HG02840 (cell line): ENCODE measurements around the gene NME2.
"Not testable (repeated sequence)": the region's sequence is repeated elsewhere in the genome, so short reads cannot be mapped to it uniquely, and the experiment has no call there.

Source experiments
- ATAC-seq: cut with Tn5 transposase; IDR thresholded peaks from one replicate; pipeline ENCODE4 v1.9.1; 2021; ENCODE audit warnings: mild to moderate bottlenecking, moderate library complexity, moderate number of reproducible peaks; ENCODE audit not compliant: unreplicated experiment, low FRiP score

The NME2 gene

GRCh38 chr17:51152766-51153209, 13.4 kb upstream of the NME2 start:
- ATAC-seq = no peak

- peak; percentile 95 for ATAC-seq
These were observed 12.8 kb upstream of the NME2 start, which contains the start of gene NME1 for GRCh38 chr17:51153210-51154072. TSS of gene NME1 (plus strand) at chr17:51153559. CDS start at chr17:51155655, 2,096 bp downstream.

GRCh38 chr17:51154176-51154575, 12.0 kb upstream of the NME2 start:
- ATAC-seq = no peak

- ATAC-seq = no peak
These were observed 10.8 kb upstream of the NME2 start for GRCh38 chr17:51155416-51155815.

- no peak for ATAC-seq
These were observed 6.6 kb upstream of the NME2 start for GRCh38 chr17:51159604-51160003.

GRCh38 chr17:51161541-51161940, 4.7 kb upstream of the NME2 start:
- no peak for ATAC-seq

- ATAC-seq = no peak
These were observed 1.1 kb upstream of the NME2 start for GRCh38 chr17:51164911-51165679.

- ATAC-seq = no peak
These were observed 472 bp upstream of the NME2 start for GRCh38 chr17:51165680-51166197.

- peak; percentile 43 for ATAC-seq
These were observed 1.0 kb downstream of the NME2 start for GRCh38 chr17:51166987-51167931.

DNA sequence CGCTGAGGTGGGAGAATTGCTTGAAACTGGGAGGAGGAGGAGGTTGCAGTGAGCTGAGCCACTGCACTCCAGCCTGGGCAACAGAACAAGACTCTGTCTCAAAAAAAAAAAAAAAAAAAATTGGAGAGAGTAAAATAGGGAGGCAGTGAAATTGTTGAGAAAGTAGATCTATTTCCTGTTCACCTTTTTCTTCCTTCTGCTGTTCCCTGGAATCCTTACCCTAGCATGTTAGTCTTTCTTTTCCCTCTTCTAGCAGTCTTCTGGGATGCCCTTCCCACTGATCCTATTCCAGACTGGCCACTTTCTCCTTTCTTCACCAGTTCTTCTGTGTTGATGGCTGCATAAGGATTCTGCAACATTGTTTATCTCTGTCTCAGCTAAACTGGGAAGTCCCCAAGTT, 3.1 kb downstream of the NME2 start:
- ATAC-seq = no peak

- no peak for ATAC-seq
These were observed 4.5 kb downstream of the NME2 start for GRCh38 chr17:51170736-51171135.

- ATAC-seq = not testable (repeated sequence)
These were observed 5.8 kb downstream of the NME2 start for GRCh38 chr17:51172030-51172429.

DNA sequence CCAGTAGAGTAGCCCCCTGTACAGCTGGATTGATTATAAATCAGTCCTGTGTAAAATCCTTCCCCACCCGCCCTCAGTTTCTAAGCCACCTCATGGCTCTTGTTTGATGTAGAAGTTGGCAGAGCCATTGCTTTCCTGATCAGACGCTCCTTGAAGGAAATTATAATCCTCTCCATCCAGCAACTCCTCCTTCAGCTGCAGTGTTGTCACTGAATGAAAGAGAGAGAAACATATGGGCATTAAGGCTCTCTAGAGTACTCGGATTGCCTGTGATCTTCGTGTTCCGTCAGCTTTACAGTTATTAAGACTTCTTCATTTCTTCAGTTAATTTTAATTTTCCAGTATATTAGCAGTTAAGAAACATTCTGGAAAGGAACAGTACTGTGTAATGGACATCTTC, 14.3 kb downstream of the NME2 start:
- ATAC-seq = no peak

- no peak for ATAC-seq
These were observed 17.9 kb downstream of the NME2 start for GRCh38 chr17:51184124-51184523.

GRCh38 chr17:51185763-51186332, 19.6 kb downstream of the NME2 start:
- no peak for ATAC-seq

DNA sequence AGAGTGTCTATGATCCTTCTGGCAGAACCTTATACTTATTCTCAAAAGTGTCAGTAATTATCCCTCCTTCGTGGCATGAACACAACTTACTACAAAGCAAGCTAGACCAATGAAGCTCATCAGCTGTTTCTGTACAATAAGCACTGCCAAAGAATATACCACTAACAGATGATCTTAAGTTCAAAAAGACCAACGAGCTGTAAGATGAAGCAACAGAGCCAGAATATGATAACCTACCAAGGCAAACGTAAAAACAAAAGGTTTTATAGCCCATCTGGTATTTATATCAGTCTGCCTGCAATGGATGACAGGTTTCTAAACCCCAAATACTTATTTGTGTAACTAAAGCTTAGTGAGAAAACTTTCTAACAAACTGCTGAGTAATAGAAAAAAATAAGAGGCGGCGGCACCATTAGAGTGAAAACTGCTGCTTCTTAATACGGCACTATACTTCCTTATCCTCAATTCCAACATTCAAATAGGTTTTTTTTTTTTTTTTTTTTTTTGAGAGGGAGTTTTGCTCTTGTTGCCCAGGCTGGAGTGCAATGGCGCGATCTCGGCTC, 22.1 kb downstream of the NME2 start:
- ATAC-seq = no peak

- no peak for ATAC-seq
These were observed 23.0 kb downstream of the NME2 start for GRCh38 chr17:51189162-51189561.

DNA sequence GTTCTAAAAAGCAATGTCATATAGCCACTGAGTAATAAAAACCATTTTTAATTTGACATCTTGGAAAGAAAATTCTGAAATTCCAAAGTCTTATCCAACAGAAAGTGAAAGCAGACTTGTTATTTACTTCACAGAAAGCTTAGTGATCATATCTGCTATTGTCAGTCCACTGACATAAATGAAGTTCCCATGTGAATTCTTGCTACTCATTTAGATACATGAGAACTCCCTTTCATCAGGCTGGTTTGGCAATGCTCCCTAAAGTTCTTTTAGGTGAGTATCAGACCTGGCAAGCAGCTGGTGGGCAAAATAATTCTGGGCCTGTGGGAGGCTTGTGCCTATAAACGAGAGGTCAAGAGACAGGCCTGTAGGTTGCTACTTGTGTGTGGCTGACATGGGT, 23.4 kb downstream of the NME2 start:
- no peak for ATAC-seq

GRCh38 chr17:51191895-51192294, 25.7 kb downstream of the NME2 start:
- ATAC-seq = no peak
